Esophagus muscularis mucosa (tissue), 4 donors: ENCODE results near the gene SF3B1.

Experiments
- EP300 ChIP-seq: sonication (generic); formaldehyde crosslinking; IDR thresholded peaks from one replicate; pipeline ENCODE4 v1.6.1; 2017; ENCODE audit warnings: antibody characterized with exemption
- POLR2A ChIP-seq: fragments of 450-650 bp; IDR thresholded peaks from one replicate; pipeline ENCODE4 v1.6.1; 2017; ENCODE audit warnings: antibody characterized with exemption, moderate library complexity, mild to moderate bottlenecking, low read depth
- POLR2AphosphoS5 ChIP-seq, 2 donors: sonication (generic); formaldehyde crosslinking; IDR thresholded peaks; one replicate each; pipeline ENCODE4 v1.6.1; 2017; ENCODE audit warnings: antibody characterized with exemption in 2 of 2
- TF ChIP-seq, protein P1 (sequence below), 3 experiments: fragments of 200-600 bp in 2 of 3; fragments of 450-650 bp in 1 of 3; sonication (generic) in 2 of 3; IDR thresholded peaks; one replicate each; pipeline ENCODE4 v1.5.1; 2017 to 2019; ENCODE audit warnings: antibody characterized with exemption in 3 of 3, mild to moderate bottlenecking in 2 of 3, moderate library complexity in 1 of 3

DNA sequence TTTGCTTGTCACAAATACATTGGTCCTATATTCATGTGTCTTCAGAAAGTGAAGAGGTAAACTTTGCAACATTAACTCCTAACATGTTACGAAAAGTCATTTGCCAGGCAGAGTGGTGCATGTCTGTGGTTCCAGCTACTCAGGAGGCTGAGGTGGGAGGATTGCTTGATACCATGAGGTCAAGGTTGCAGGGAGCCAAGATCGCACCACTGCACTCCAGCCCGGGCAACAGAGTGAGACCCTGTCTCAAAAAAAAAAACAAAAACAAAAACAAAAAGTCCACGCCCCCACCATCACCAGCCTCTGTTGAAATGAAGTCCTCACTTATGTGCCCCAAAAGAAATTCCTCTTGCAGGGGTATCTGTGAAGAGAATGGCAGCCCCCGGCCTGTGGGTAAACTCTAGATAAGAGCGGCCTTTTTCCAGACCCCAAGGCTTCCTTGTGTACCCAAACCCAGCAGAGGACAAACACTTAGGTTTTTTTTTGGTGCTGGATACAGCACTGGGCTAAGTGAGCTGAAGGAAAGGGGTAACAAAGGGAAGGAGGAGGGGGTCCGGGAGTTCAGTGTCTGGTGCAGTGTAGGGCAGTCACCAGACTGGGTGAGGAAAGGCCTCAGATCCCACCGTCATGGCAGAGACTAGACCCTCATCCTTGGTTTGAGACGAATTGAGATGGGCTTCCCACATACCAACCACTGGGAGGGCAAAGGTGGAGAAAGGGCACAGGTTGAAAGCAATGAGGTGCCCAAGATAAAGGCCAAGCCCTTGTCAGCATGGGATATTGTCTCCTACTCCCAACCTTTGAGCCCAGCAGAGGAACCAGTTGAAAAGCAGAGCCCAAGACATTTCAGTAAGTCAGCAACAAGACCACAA lies 45.6 kb upstream of the SF3B1 start:
- no peak for TF ChIP-seq POLR2AphosphoS5 (IDR thresholded peaks at IDR 0.05)
- no peak for TF ChIP-seq POLR2A
- no peak for TF ChIP-seq EP300
- TF ChIP-seq, protein P1, sequence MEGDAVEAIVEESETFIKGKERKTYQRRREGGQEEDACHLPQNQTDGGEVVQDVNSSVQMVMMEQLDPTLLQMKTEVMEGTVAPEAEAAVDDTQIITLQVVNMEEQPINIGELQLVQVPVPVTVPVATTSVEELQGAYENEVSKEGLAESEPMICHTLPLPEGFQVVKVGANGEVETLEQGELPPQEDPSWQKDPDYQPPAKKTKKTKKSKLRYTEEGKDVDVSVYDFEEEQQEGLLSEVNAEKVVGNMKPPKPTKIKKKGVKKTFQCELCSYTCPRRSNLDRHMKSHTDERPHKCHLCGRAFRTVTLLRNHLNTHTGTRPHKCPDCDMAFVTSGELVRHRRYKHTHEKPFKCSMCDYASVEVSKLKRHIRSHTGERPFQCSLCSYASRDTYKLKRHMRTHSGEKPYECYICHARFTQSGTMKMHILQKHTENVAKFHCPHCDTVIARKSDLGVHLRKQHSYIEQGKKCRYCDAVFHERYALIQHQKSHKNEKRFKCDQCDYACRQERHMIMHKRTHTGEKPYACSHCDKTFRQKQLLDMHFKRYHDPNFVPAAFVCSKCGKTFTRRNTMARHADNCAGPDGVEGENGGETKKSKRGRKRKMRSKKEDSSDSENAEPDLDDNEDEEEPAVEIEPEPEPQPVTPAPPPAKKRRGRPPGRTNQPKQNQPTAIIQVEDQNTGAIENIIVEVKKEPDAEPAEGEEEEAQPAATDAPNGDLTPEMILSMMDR (IDR thresholded peaks at IDR 0.05) = no peak
